ENCODE results near the gene GSK3A.

The GSK3A gene

DNA sequence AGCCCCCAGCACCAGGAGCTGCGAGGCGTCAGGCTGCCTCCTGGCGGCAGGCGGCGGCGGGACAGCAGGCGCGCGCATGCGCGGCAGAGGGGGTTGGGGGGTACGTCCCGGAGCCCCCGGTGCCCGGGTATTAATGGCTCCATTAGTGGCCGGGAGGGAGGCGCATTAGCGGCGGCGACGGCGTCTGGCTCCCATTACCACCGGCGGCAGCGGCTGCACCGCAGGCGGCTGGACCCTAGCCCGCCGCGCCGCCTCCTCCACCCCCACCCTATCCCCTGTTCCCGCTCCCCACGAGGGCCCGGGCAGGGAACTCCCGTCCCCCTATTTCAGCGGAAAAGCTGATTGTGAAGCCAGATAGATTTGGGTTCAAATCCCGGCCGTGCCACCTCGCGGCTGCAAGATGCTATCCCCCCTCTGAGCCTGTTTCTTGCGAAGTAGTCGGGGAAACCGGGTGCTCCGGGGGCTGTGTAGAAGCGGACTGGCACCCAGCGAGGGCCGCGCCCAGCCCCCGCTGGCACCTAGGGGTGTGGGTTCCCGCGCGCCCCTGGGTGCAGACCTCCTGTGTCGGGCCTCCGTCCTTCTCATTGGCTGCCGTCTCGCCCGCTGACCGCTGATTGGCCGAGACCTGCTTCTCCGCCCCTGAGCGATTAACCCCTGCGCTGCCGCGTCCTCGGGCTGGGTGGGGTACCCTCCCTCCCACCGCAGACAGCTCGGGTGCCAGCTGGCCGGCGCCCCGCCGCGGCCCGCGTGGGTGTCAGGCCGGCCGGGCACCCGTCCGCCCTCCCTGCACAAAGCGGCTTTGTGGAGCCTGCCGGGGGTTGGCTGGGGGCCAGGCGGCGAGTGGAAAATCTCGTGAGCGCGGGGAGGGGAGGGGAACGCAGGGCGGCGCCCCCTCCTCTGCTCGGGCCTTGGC is 37.8 kb upstream of the GSK3A start:
- peak; percentile 59 for DNase-seq

DNA sequence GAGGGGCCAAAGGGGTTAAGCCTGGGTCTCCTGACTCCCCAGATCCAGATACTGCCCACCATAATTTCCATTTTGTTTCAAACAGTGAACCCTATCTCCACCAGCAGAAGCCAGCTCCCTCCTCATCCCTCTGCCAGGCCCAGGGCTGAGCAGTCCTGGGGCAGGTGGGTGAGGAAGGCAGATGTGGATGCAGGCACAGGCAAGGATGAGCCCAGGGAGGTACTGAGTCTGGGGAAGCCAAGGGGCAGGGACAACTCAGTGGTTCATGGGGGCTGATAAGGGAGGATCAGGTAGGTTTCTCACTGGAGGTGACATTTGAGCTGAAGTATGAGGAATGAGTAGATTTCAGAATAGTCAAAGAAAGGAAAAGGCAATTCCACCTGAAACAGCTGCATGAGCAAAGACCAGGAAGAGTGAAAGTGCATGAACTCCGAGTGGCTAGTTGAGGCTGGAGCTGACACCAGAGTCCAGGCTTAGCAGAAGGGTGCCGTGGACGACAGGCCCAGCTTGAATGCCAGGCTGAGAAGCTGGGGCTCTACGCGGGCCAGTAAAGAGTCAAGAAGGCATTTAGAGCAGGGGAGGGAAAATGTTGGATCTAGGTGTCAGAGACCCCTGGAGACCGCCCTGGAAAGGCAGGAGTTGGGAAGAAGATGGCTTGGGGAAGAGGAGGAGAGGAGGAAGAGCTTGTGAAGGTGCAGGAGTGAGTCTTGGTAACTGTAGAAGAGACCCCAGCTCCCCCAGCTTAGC is 36.9 kb upstream of the GSK3A start:
- no peak for DNase-seq

DNA sequence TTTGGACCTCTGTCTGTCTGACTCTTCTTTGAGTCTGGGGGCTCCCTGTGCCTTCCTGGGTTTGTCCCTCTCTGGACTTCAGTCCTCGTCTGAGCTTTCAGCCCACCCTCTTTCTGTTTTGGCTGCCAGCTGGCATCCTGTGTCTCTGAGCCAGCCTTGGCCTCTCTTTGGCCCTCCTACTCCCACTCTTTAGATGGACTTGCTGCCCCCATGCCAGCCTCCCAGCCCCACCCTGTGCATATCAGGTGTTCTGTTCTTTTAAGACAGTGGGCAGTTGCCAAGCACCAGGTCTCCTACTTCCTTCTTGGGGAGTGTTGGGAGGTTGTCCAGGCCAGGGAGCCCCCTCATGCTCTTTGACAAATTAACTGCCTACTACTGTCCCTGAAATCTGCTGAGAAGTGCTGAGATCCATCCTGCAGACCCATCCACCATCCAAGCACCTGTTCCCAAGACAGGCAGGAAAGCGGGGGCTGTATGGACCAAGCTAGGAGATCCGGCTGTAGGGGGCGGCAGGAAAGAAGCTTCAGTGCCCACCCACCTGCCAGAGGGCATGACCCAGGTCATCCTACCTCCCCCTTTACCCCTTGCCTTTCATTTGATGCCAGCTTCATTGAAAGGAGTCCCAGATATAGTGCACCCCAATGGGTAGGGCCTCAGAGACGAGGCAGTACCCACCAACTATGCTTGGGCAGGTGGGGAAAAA is 36.2 kb upstream of the GSK3A start:
- DNase-seq = no peak

DNA sequence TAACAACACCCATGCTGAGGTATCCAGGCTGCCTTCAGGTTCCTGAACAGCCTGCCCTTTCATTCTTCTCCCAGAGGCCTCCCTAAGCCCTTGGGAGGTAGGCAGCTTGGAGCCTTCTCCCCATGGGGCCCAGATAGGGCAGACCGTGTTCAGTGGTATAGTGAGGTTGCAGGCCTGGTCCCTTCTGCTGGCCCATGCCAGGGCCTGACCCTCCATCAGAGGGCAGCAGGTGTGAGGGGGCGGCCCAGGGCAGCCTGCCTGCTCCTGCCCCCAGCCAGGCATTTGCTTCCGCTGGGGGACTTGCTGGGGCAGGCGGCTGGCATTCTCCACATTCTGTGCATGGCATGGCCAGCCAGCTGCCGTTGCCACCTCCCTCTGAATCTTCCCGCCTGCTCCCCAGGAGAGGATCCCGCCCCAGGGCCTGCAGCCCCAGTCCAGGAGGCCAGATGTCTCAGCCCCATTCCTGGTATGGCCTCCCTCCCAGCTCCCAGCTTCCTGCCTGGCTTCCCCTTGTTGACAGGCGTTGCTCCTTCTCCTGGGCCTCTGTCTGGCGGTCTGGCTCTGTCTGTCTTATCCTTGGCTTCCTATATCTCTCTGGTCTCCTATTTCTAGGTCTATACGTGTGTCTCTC is 35.5 kb upstream of the GSK3A start:
- no peak for DNase-seq

- no peak for DNase-seq
Observed at GRCh38 chr19:42276821-42277220, 34.4 kb upstream of the GSK3A start.

DNA sequence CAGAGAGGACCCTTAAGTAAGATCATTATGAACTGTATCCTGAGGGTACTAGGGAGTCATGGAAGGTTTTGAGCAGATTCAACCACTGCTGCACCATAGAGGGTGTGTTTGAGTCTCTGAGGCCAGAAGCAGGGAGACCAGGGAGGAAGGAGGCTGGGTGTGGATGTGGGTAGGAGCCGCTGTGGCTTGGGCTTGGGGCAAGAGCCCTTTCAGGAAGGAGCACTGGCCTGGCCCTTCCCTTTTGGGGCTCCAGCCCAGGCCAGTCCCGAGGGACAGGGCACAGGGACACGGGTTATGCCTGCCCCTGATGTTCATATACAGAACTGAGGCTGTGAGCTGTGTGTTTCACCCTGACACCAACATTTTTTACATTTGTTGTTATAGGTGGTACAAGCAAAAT is 33.9 kb upstream of the GSK3A start:
- DNase-seq = no peak

DNA sequence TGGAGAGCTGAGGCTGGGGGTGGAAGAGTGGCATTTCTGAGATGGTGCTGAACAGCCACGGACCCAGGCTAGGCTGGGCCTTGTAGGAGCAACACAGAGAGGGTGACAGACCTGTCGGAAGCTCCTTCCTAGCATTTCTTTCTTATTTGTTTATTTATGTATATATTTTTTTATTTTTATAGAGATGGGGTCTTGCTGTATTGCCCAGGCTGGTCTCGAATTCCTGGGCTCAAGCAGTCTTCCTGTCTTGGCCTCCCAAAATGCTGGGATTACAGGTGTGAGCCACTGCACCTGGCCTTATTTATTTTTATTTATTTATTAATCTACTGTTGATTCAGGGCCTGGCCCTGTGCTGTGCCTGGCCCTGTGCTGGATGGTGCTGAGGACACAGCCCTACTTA is 33.1 kb upstream of the GSK3A start:
- no peak for DNase-seq

DNA sequence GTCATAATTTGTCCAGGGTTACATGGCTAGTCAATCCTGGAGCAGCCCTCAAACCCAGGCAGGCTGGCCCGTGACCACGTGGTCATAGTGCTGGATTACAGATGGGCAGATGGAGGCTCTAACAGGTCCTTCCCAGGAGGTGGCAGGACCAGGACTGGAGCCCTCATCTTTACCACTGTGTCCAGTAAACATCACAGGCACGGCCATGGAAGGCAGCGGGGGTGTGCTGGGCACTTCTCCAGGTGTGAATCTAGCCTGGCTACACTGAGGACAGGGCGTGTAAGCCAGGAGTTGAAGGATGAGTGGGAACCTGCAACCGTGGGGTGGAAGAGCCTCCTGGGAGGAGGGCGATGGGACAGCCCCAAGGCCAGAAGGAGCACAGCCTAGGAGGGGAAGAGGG is 32.7 kb upstream of the GSK3A start:
- no peak for DNase-seq

GRCh38 chr19:42274065-42274682 is 31.8 kb upstream of the GSK3A start:
- DNase-seq = no peak

- no peak for DNase-seq
Observed at GRCh38 chr19:42273407-42274064, 31.1 kb upstream of the GSK3A start.

DNA sequence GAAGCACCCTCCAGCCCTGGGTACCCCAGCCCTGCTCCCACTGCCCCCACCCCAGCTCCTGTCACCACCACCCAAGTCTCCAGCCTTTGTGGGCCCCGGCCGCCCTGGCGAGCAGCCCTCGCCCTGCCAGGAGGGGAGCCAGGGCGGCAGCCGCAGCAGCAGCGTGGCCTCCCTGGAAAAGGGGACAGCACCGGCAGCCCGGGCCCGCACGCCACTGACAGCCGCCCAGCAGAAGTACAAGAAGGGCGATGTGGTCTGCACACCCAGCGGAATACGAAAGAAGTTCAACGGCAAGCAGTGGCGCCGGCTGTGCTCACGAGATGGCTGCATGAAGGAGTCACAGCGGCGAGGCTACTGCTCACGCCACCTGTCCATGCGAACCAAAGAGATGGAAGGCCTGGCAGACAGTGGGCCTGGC is 30.6 kb upstream of the GSK3A start:
- DNase-seq = no peak

- DNase-seq = no peak
Observed at GRCh38 chr19:42272535-42272897, 30.1 kb upstream of the GSK3A start.

- no peak for DNase-seq
Observed at GRCh38 chr19:42271861-42272534, 29.6 kb upstream of the GSK3A start.

- no peak for DNase-seq
Observed at GRCh38 chr19:42271045-42271419, 28.6 kb upstream of the GSK3A start.

DNA sequence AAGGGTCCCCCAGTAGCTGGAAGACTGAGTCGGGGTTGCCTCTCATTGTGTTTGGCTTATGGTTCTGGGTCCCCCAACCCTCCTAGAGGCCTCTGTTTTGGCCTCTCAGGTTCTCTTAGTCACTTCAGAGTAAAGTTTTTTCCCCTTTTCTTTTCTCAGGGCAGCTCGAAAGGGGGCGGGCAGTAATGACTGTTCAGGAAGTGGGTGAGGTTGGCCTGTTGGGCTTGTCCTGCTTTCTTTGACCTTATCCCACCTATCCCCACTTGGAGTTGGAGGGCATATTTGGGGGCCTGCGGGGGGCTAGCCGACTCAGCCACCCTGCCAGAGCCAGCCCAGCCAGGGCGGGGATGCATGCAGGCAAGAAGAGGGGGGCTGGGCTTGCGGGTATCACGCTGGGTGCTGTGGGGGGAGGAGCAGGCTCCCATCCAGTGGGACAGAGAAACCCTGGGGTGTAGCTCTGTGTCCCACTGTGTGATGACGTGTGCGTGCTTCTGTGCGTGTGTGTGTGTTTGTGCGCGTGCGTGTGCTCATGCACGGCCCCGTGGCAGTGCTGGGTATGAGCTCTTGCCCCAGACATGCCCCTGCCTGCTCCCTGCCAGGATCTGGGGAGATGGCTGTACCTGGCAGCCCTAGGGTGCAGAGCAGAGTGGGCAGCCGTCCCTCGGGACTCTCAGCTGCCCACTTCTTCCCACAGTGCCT is 28.1 kb upstream of the GSK3A start:
- no peak for DNase-seq

GRCh38 chr19:42269478-42270345 is 27.3 kb upstream of the GSK3A start:
- no peak for DNase-seq

DNA sequence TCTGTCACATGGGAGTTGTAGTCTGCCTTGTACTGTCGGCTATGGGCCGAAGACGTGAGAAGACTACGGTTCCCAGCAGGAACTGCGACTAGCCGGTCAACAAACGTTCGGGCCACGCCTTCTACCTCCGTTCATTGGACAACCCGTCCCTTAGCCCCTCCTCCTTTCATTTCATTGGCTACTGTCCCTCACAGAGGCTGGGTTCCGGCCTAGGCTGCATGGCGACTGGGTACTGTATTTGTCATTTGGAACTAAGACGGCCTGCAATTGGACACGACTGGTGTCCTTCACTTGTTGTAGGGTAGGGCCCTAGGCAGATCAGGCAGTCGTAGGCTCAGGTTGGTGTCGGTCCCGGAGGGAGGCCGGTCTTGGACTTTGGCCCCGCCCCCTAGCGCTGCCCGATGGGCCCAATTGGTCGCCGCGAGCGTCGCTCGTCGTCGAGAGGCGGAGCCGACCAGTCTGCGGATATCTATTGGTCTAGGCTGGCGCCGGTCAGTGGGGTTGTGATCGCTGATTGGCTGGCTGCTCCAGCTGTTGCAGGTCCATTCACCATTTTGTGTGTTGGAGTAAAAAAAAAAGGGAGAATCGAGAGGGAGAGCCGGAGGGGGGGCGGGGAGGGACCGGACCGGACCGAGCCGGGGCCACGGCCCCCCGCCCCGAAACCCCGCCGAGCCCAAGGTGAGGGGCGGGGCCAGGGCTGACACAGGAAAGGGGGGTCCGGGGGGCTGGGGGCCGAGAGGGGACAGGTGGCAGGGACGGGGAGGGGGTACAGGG is 26.5 kb upstream of the GSK3A start, which contains the start of gene CIC:
Gene CIC (plus strand): TSS at position 549 of the 774 bp plus-strand sequence. CDS start 2,532 bp downstream, outside the sequence.
- peak; percentile 100 for DNase-seq

DNA sequence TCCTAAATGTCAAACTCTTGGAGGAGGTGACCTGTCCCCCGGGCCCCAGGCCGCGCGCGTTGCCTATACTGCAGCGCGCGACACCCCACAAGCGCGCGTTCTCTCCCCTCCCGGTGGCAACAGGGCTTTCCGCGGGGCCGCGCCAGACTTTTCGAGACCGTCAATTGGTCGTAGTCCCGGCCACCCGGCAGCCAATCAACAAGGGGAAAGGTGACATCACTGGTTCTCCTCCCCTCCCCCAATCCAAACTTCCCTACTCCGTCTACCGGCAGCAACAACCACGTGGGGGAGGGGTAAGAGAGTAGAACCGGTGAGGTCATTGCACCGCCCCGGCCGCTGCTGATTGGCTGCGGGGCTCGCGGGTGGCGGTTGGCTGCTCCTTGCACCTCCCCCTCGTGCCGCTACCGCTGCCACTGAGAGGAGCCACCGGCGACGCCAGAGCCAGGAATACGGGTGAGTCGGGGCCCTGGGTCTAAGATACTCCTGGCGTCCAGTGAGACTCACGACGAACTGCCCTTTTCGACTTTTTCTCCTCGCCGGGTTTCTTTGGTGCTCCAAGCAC is 25.8 kb upstream of the GSK3A start:
- DNase-seq = peak; percentile 99
